ENCODE measurements around the gene BMPR1A.

Gene BMPR1A

DNA sequence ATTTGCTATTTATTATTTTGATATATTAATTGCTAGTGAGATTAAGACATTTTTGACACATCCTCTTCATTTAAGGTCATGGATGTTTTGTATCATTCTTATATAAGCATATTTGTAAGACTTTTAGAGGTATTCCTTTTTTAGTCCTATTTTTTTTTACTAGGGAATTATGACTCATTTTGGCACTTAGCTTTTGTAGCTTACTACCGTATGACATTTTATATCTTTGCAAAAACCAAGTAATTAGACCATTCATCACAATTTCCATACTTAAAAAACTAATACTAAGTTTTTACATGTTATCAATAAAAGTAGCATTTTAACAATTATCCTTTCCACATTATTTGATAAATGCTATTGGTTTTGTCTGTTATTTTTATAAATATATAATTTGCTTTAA is 41.6 kb downstream of the BMPR1A start:
- Mint-ChIP-seq H3K9me3 (ENCODE audit: low read depth) (no peaks in the 10 kb centered on the region), H3K4me1 (ENCODE audit: low read depth) (peaks cover 16% of the 10 kb centered on the region), H3K4me3 (no peak overlapping the region), H3K36me3 (peaks cover 2% of the 10 kb centered on the region), H3K27ac (no peak overlapping the region), H3K27me3 (no peaks in the 10 kb centered on the region)

DNA sequence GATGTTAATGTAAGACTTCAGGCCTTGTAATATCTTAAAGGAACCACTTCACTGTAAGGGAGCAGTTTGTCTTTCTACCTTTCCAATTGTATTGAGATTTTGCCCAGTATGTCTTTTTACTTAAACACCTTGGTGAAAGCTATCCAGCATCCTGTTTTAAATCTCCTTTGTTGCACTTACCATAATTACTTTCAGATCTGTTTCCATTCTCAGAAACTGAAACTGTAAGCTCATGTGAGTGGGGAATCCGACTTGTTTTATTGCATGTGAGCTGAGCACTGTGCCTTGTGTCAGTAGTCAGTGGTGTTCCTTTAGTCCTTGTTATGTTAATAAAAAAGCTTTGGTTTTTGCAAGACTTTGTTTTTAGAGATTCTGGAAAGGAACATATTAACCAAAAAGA is 42.2 kb downstream of the BMPR1A start:
- H3K27ac Mint-ChIP-seq: peak overlapping the region; percentile 1
- H3K4me3 Mint-ChIP-seq: peak overlapping the region; percentile 30
- no peaks in the 10 kb centered on the region for H3K9me3 Mint-ChIP-seq (ENCODE audit: low read depth)
- H3K4me1 Mint-ChIP-seq (ENCODE audit: low read depth): peaks cover 16% of the 10 kb centered on the region
- H3K27me3 Mint-ChIP-seq: no peaks in the 10 kb centered on the region
- peaks cover 2% of the 10 kb centered on the region for H3K36me3 Mint-ChIP-seq

DNA sequence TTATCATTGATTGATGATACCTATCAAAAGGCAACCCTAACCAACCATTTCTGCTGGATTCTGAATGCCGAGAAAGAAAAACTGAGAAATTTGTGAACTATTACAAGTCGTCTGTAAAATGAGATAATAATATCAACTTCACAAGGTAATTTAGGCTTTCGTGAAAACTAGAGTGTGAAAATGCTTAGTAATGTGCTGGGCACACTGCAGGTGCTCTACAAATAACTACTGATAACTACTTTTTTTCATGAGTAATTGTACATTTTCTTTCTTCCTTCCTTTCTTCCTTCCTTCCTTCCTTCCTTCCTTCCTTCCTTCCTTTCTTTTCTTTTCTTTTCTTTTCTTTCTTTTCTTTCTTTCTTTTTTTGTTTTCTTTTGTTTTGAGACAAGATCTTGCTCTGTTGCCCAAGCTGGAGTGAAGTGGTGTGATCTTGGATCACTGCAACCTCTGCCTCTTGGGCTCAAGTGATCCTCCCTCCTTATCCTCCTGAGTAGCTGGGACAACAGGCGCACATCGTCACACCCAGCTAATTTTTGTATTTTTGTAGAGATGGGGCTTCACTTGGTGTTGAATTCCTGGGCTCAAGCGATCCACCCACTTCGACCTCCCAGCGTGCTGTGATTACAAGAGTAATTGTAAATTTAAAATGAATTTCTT is 42.9 kb downstream of the BMPR1A start:
- Mint-ChIP-seq H3K36me3 (peaks cover under 1% of the 10 kb centered on the region), H3K9me3 (ENCODE audit: low read depth) (no peaks in the 10 kb centered on the region), H3K4me3 (peak overlapping the region; percentile 2), H3K27me3 (no peaks in the 10 kb centered on the region), H3K27ac (peak overlapping the region; percentile 11), H3K4me1 (ENCODE audit: low read depth) (peaks cover 16% of the 10 kb centered on the region)

DNA sequence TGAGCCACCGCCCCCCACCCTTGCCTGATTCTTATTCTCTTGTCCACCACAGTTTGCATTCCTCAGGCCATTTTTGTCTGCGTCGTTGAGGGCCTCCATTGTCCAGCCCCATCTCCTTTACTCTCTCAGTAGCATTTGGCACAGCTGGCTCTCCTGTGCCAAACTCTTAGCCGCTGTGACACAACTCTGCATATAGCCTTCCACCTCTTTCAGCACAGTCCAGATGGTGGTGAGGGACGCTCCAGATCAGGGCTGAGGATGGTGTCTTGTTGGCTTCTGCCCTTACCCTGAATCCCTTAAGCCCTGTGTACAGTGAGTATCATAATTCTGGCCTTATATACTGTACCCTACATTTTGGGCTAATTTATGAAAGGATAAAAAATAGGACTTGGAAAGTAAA is 45.6 kb downstream of the BMPR1A start:
- H3K9me3 Mint-ChIP-seq (ENCODE audit: low read depth): no peaks in the 10 kb centered on the region
- no peaks in the 10 kb centered on the region for H3K27me3 Mint-ChIP-seq
- no peak overlapping the region for H3K27ac Mint-ChIP-seq
- no peak overlapping the region for H3K4me3 Mint-ChIP-seq
- peaks cover 16% of the 10 kb centered on the region for H3K4me1 Mint-ChIP-seq (ENCODE audit: low read depth)
- H3K36me3 Mint-ChIP-seq: peaks cover 2% of the 10 kb centered on the region

DNA sequence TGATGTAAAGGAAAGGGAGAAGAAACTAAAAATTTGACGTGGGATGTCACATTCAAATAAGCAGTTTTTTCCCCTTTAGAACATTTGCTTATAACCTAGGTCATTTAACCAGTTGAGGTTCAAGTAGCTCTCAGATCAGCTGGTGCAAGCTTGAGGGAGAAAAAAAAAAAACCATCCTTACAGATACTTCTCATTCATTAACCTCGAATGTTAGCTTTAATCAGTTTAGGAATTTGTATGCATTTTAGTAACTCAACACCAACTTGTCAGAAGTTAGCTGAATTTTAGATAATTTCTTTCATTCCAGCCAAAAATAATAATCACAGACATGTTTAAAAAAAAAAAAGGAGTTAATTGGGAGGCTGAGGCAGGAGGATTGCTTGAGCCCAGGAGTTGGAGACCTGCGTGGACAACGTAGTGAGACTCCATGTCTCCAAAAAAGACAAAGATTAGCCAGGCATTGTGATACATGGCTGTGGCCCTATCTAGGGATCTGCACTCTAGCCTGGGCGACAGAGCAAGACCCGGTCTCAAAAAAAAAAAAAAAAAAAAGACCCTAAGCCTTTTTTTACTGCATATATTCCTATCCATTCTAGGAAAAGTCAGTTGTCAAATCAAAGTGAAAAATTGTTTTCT is 46.2 kb downstream of the BMPR1A start:
- Mint-ChIP-seq H3K27ac (no peak overlapping the region), H3K4me3 (no peak overlapping the region), H3K9me3 (ENCODE audit: low read depth) (no peaks in the 10 kb centered on the region)

DNA sequence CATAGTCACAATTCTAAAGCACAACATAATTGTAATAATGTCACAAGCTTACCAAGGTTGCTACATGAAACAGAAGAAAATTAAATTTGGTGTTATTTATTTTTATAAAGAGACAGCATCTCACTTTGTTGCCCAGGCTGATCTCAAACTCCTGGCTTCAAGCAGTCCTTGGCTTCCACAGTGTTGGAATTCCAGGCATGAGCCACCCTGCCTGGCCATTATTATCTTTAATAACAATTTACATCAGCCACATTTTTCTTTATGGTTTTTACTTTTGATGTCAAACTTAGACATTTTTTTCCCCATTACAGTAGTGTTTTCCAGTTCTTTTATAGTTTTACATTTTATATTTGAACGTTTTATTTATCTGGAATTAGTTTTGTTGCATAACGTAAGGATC is 46.7 kb downstream of the BMPR1A start:
- H3K9me3 Mint-ChIP-seq (ENCODE audit: low read depth): no peaks in the 10 kb centered on the region
- H3K36me3 Mint-ChIP-seq: peaks cover 2% of the 10 kb centered on the region
- H3K27me3 Mint-ChIP-seq: no peaks in the 10 kb centered on the region
- peaks cover 14% of the 10 kb centered on the region for H3K4me1 Mint-ChIP-seq (ENCODE audit: low read depth)
- no peak overlapping the region for H3K4me3 Mint-ChIP-seq
- H3K27ac Mint-ChIP-seq: no peak overlapping the region

More for the DNA sequence above, 46.2 kb downstream of the BMPR1A start:
- Mint-ChIP-seq H3K36me3 (peaks cover 2% of the 10 kb centered on the region), H3K4me1 (ENCODE audit: low read depth) (peaks cover 15% of the 10 kb centered on the region), H3K27me3 (no peaks in the 10 kb centered on the region)

DNA sequence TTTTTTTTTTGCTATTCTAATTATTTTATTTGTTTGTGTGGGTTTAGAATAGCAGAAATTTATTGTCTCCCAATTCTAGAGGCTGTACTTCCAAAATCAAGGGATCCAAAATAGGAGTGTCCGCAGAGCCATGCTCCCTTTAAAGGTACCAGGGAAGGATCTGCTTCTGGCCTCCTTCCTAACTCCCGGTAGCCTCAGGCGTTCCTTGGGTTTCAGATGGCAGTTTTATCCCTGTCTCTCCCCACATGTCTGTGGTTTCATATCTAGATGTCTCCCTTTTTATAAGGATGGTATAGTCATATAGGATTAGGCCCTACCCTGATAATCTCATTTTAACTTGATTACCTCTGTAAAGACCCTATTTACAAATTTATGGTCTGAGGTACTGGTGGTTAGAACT is 48.4 kb downstream of the BMPR1A start:
- Mint-ChIP-seq H3K27ac (no peak overlapping the region), H3K27me3 (no peaks in the 10 kb centered on the region), H3K4me3 (no peak overlapping the region), H3K36me3 (peaks cover 5% of the 10 kb centered on the region), H3K4me1 (ENCODE audit: low read depth) (peaks cover 2% of the 10 kb centered on the region), H3K9me3 (ENCODE audit: low read depth) (no peaks in the 10 kb centered on the region)

DNA sequence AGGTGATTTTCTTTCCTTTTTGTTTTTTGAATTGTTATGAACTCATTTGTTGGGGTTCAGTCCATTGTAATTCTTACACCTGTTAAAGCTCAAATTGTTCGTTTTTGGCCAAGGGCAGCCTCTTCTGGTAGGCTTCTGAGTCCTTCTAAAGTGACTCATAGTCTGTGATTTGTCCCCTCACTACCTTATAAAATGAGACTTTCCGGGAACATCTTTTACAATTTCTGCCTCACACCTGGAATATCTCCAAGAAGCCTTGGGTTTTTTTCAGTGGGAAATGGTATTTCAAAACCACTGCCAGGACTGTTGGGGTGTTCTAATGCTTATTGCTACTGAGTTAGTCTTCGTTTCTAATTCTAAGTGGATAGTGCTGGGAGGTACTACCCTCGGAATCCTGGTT is 56.7 kb downstream of the BMPR1A start:
- Mint-ChIP-seq H3K36me3 (peaks cover 13% of the 10 kb centered on the region), H3K9me3 (ENCODE audit: low read depth) (no peaks in the 10 kb centered on the region), H3K27ac (no peak overlapping the region), H3K4me1 (ENCODE audit: low read depth) (peaks cover 1% of the 10 kb centered on the region), H3K27me3 (no peaks in the 10 kb centered on the region), H3K4me3 (no peak overlapping the region)

DNA sequence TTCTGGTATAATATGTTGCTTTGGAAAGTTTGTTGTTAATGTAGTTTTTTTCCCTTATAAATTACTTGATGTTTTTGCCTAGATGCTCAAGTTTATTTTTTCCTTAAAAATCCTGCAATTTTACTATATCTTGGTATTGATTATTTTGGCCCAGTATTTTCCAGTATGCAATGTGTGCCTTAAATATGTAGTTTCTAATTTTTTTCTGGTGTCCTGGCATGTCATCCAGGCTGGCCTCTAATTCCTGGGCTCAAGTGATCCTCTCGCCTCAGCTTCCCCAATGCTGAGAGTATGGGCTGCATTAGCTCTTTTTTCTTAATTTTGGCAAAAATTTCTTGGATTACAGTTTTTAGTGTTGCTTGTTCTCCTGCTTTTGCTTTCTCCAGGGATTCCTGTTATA is 57.6 kb downstream of the BMPR1A start:
- Mint-ChIP-seq H3K27ac (no peak overlapping the region), H3K4me1 (ENCODE audit: low read depth) (no peaks in the 10 kb centered on the region), H3K4me3 (no peak overlapping the region), H3K36me3 (peaks cover 13% of the 10 kb centered on the region), H3K27me3 (no peaks in the 10 kb centered on the region), H3K9me3 (ENCODE audit: low read depth) (no peaks in the 10 kb centered on the region)

DNA sequence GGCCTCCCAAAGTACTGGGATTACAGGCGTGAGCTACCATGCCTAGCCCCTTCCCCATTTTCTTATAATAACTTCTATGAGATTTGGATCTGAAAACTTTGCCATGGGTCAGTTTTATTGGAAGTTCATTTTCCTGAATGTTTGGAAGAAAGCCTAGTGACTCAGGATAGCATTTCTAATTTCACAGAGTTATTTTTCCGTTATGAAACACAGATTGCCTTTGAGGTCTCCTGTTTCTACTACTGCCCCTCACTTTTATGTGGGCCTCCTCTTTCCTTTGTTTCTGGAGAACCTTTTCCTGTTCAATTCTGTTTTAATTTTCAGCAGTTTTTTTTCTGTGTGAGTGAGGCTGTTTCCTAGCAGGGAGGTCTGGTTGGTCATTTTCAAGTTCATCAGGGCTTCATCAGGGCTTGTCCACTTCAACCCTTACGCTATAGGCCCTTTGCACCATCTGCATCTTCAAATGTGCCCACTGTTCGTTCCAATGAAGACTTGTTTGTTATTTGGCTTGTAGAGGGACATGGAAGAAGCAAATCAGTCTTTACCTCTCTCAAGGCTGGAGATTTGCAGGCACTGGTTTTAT is 58.7 kb downstream of the BMPR1A start:
- Mint-ChIP-seq H3K27ac (no peak overlapping the region), H3K9me3 (ENCODE audit: low read depth) (no peaks in the 10 kb centered on the region), H3K4me1 (ENCODE audit: low read depth) (no peaks in the 10 kb centered on the region), H3K4me3 (no peak overlapping the region), H3K36me3 (peaks cover 10% of the 10 kb centered on the region), H3K27me3 (no peaks in the 10 kb centered on the region)

DNA sequence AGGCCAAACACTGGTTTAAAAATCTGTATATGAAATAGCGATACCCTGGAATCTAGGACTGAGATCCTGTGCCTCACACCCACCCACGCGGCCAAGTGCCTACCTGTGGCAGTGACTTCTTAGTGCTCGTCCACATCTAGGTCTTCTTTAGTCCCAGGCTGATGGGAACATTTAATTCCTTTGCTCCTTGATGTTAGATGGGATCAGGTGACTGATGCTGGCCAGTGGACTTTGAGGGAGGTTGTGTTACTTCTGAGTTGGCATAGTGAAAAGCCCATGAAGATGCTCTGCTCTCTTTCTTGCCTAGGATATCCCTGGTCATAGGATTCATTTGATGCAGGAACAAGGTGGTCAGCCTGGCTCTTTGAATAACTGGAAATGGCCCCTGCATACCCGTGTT is 59.2 kb downstream of the BMPR1A start:
- H3K27me3 Mint-ChIP-seq: no peaks in the 10 kb centered on the region
- no peaks in the 10 kb centered on the region for H3K9me3 Mint-ChIP-seq (ENCODE audit: low read depth)
- H3K27ac Mint-ChIP-seq: no peak overlapping the region
- no peak overlapping the region for H3K4me3 Mint-ChIP-seq
- peaks cover 8% of the 10 kb centered on the region for H3K36me3 Mint-ChIP-seq
- H3K4me1 Mint-ChIP-seq (ENCODE audit: low read depth): no peaks in the 10 kb centered on the region

DNA sequence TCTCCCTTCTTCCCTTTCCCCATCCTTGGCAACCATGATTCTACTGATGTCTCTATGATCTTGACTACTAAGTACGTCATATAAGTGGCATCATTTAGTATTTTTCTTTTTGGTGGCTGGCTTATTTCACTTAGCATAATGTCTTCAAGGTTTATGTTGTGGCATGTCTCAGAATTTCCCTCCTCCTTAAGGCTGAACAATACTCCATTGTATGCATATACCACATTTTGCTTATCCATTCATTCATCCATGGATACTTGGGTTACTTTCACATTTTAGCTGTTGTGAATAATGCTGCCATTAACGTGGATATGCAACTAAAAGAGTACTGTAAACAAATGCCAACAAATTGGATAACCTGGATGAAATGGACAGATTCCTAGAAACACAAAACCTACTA is 60.8 kb downstream of the BMPR1A start:
- H3K36me3 Mint-ChIP-seq: peaks cover 4% of the 10 kb centered on the region
- H3K27me3 Mint-ChIP-seq: no peaks in the 10 kb centered on the region

DNA sequence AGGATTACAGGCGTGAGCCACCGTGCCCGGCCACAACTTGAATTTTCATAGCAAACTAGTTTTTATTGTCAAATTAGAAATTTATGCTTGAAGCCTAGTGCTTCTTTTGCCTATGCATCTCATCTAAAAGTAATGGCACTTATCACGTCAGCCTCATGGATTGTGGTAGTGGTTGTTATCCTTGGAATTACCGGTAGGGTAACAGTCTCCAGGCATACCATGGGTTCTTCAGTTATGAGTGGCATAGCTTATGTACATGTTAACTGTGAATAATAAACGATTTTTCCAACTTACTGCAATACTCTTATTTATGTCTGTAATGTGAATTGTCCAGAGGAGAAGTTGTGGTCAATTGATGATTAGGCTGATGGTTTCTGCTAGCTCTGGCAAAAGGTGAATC is 63.1 kb downstream of the BMPR1A start:
- peaks cover 4% of the 10 kb centered on the region for H3K36me3 Mint-ChIP-seq
- H3K9me3 Mint-ChIP-seq (ENCODE audit: low read depth): no peaks in the 10 kb centered on the region
- no peak overlapping the region for H3K27ac Mint-ChIP-seq
- H3K4me3 Mint-ChIP-seq: no peak overlapping the region
- no peaks in the 10 kb centered on the region for H3K27me3 Mint-ChIP-seq
- peaks cover 1% of the 10 kb centered on the region for H3K4me1 Mint-ChIP-seq (ENCODE audit: low read depth)

More for the DNA sequence above, 60.8 kb downstream of the BMPR1A start:
- Mint-ChIP-seq H3K27ac (no peak overlapping the region), H3K4me1 (ENCODE audit: low read depth) (peaks cover 1% of the 10 kb centered on the region), H3K4me3 (no peak overlapping the region), H3K9me3 (ENCODE audit: low read depth) (no peaks in the 10 kb centered on the region)

DNA sequence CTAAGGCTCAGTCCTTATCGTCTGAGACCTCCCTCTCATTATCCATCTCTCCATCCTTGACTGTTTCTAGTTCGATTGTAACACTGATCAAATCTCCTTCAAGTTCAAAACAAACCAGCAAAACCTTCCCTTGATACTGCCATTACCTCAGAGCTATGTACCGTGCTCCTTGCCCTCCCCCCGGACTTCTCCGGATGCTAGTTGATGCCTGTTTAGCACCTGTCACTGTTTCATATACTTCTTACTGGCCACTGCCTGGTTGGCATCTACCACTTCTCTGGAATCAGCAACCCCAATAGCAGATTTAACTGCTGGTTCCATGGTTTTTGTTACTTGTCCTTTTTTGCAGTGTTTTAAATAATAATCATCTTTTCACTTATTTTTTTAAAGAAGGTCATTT is 64.1 kb downstream of the BMPR1A start:
- H3K4me3 Mint-ChIP-seq: no peak overlapping the region
- H3K36me3 Mint-ChIP-seq: peaks cover 4% of the 10 kb centered on the region
- no peaks in the 10 kb centered on the region for H3K9me3 Mint-ChIP-seq (ENCODE audit: low read depth)
- H3K27me3 Mint-ChIP-seq: no peaks in the 10 kb centered on the region
- no peak overlapping the region for H3K27ac Mint-ChIP-seq
- peaks cover 1% of the 10 kb centered on the region for H3K4me1 Mint-ChIP-seq (ENCODE audit: low read depth)

DNA sequence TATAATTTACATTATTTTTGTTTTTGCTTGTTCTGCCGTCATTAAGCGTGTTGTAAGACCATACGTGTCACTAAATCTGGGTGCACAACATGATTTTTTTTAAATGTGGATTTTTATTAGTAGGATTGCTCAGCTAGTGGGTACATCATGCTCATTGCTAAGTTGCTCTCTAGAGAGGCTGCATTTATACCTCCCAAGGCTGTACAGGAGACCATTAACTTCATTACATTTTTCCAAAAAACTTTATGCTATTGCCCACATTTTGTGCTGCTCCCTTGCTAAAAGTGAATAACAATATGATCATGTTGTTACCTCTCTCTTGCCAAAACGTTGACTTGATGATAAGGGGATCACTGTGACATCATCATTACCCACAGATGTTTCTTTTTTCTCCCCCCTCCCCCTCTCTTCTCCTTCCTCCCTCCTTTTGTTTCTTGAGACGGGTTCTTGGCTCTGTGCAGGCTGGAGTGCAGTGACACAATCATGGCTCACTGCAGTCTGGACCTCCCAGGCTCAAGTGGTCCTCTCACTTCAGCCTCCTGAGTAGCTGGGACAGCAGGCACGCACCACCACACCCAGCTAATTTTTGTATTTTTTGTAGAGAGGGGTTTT is 65.1 kb downstream of the BMPR1A start:
- Mint-ChIP-seq H3K27me3 (no peaks in the 10 kb centered on the region), H3K27ac (no peak overlapping the region), H3K4me3 (no peak overlapping the region), H3K9me3 (ENCODE audit: low read depth) (no peaks in the 10 kb centered on the region), H3K36me3 (peaks cover 4% of the 10 kb centered on the region), H3K4me1 (ENCODE audit: low read depth) (peaks cover 1% of the 10 kb centered on the region)
